Sigmoid colon (tissue), 7 donors: ENCODE measurements around the gene SHANK1. TPM values are rescaled to one million over a fixed set of nuclear protein-coding genes. Genes with fewer than 3 reads are reported as not detected.

ENCODE experiments used
- DNase-seq: peaks from one replicate; pipeline ENCODE4 v3.0.0-alpha.2; 2019
- H3K27ac ChIP-seq, 4 donors: fragments of 200-600 bp; sonication (generic); one replicate each; pipeline ENCODE4 v1.5.1; 2016 to 2019; ENCODE audit warnings: mild to moderate bottlenecking in 1 of 4
- H3K27me3 ChIP-seq, 3 donors: fragments of 200-600 bp; sonication (generic); one replicate each; pipeline ENCODE4 v1.5.1; 2019; ENCODE audit warnings: mild to moderate bottlenecking in 1 of 3
- H3K36me3 ChIP-seq, 4 donors: fragments of 200-600 bp; sonication (generic); one replicate each; pipeline ENCODE4 v1.5.1; 2016 to 2019
- H3K4me1 ChIP-seq, 4 donors: fragments of 200-600 bp; sonication (generic); one replicate each; pipeline ENCODE4 v1.5.1; 2017 to 2019
- H3K4me3 ChIP-seq, 4 donors: fragments of 200-600 bp; sonication (generic); one replicate each; pipeline ENCODE4 v1.5.1; 2017 to 2019; ENCODE audit warnings: mild to moderate bottlenecking in 2 of 4, moderate library complexity in 1 of 4
- H3K9me3 ChIP-seq, 4 donors: fragments of 200-600 bp in 3 of 4; sonication (generic) in 3 of 4; one replicate each; pipeline versions ENCODE4 v1.5.1 to v1.6.1; 2013 to 2019
- EP300 ChIP-seq, 4 donors: sonication (generic); formaldehyde crosslinking; IDR thresholded peaks; one replicate each; pipeline ENCODE4 v1.6.1; 2017; ENCODE audit warnings: antibody characterized with exemption in 4 of 4
- POLR2A ChIP-seq, 2 donors: fragments of 450-650 bp; IDR thresholded peaks; one replicate each; pipeline ENCODE4 v1.6.1; 2016; ENCODE audit warnings: antibody characterized with exemption in 2 of 2, mild to moderate bottlenecking in 2 of 2, moderate library complexity in 2 of 2
- POLR2AphosphoS5 ChIP-seq, 4 donors: sonication (generic); formaldehyde crosslinking; IDR thresholded peaks; one replicate each; pipeline ENCODE4 v1.6.1; 2017; ENCODE audit warnings: antibody characterized with exemption in 4 of 4
- WGBS, 2 donors: extraction: QIAGEN DNeasy Blood & Tissue Kit; methylation state at CpG; one replicate each; pipeline ENCODE4 v1.1.7; 2013; 5-methylcytosine and 5-hydroxymethylcytosine counted together
- intact Hi-C: fragments of 100-400 bp; cut with DNase I; formaldehyde crosslinking; loops from one replicate; pipeline ENCODE4 v1.15.1; 2023
- polyA plus RNA-seq, 3 donors: library from polyadenylated mRNA; stranded (reverse); fragments of 200-250 nt; gene quantifications; one replicate each; pipeline ENCODE4 v1.2.3, GENCODE V29; 2013
- total RNA-seq, 4 donors: library from RNA; depleted of rRNA; stranded (reverse); fragments of >200 nt; gene quantifications; one replicate each; pipeline ENCODE4 v1.1.0, GENCODE V29; 2016
- TF ChIP-seq, protein P1 (sequence below), 4 experiments: fragments of 450-650 bp in 3 of 4; fragments of 200-600 bp in 1 of 4; IDR thresholded peaks; one replicate each; pipeline ENCODE4 v1.5.1; 2016 to 2019; ENCODE audit warnings: antibody characterized with exemption in 4 of 4, mild to moderate bottlenecking in 3 of 4, moderate library complexity in 2 of 4
- donor health status: healthy with polysubstance abuse.
- donor health status: Bipolar disorder and iron deficiency.
- donor health status: healthy.

The SHANK1 gene
- total and polyA plus RNA-seq, 7 donors = under 0.01 to 1.2 (median 0.19) TPM; not detected in 2

DNA sequence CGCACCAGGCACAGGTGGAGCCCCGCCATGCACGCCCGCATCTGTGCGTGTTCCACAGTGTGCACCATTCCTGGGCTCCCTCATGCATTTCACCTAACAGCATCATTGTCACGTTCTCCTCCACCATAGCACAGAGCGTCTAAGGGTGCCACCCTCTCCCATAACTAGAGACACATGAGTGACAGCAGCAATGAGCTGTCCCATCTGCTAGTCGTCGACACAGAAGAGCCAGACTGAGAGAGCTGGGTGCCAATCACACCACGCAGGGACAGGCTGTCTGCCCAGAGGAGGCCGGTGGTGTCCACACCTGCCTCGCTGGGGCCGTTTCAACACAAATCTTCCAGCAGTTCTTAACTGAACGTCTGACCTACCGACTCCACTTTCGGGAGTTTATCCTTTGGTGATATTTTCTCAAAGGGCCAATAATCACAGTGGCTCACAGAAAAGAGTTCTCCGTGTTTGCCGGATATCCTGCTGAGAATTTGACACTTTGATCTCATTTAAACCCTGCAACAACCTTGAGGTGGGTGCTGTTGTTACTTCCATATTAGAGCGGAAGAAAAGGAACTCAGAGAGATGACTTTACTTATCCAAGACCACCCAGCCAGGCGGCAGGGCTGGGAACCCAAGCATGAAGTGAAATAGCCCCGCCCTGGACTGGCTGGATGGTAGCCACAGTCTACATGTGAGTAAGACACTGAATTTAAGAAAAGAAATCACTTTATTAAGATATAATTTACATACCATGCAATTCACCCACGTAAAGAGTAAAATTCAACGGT lies 19.7 kb upstream of the SHANK1 start:
- no peaks in the 10 kb centered on the region for H3K9me3 ChIP-seq
- 81 to 85% methylated on average over 23 of the region's 23 CpGs for WGBS, 2 donors
- peaks cover 3 to 70% (median 22%) of the 10 kb centered on the region in 3 donors for H3K27me3 ChIP-seq
- no peak for DNase-seq
- TF ChIP-seq, protein P1, sequence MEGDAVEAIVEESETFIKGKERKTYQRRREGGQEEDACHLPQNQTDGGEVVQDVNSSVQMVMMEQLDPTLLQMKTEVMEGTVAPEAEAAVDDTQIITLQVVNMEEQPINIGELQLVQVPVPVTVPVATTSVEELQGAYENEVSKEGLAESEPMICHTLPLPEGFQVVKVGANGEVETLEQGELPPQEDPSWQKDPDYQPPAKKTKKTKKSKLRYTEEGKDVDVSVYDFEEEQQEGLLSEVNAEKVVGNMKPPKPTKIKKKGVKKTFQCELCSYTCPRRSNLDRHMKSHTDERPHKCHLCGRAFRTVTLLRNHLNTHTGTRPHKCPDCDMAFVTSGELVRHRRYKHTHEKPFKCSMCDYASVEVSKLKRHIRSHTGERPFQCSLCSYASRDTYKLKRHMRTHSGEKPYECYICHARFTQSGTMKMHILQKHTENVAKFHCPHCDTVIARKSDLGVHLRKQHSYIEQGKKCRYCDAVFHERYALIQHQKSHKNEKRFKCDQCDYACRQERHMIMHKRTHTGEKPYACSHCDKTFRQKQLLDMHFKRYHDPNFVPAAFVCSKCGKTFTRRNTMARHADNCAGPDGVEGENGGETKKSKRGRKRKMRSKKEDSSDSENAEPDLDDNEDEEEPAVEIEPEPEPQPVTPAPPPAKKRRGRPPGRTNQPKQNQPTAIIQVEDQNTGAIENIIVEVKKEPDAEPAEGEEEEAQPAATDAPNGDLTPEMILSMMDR (IDR thresholded peaks at IDR 0.05) = no peak
- TF ChIP-seq POLR2AphosphoS5 (IDR thresholded peaks at IDR 0.05) = no peak
- no peak for TF ChIP-seq EP300 (IDR thresholded peaks at IDR 0.05)
- no peak for TF ChIP-seq POLR2A (IDR thresholded peaks at IDR 0.05)
- H3K4me3 ChIP-seq = no peak overlapping the region
- H3K4me1 ChIP-seq = no peaks in the 10 kb centered on the region
- no peaks in the 10 kb centered on the region for H3K36me3 ChIP-seq
- intact Hi-C loops = no loop called here
- H3K27ac ChIP-seq = no peak overlapping the region

DNA sequence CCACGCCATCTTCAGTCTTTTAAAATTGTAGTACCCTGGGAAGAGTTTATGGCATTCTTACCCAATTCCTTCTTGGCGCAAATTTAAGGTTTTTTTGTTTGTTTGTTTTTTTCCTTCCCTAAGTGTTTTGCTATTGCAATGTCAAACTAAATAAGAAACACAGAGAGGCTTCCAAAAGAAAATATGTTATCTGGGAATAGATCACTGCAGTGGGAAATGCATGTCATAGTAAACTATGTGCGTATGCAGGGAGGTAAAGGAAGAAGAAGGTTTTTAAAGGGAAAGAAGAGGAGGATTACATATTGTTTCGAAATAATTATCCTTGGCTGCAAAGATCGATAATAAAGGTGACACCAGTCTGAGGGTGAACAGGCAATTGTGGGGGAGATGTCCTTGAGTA lies 16.7 kb upstream of the SHANK1 start:
- Histone ChIP-seq H3K27me3 (peaks cover 3 to 77% (median 8%) of the 10 kb centered on the region in 3 donors), H3K27ac (no peak overlapping the region)

DNA sequence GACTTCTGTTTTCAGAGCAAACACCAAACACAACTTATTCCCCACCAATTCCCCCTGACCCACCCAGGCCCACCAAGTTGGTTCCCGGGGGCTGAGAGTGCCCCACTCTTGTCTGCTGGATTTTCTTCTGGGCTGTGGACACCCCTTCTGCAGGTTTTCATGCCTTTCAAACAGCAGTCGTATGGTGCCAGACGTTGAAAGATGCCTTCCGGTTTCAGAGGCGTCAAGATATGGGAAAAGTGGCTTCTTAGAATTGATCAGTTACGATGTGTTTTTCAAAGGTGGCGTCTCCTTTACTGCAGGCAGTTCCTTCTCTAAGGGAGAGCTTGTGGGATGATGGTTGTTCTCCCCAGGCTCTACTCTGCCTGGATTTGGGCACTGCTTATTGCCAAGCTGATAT lies 16.3 kb upstream of the SHANK1 start:
- Histone ChIP-seq H3K27me3 (peaks cover 3 to 72% (median 8%) of the 10 kb centered on the region in 3 donors), H3K9me3 (no peaks in the 10 kb centered on the region), H3K36me3 (no peaks in the 10 kb centered on the region), H3K27ac (no peak overlapping the region), H3K4me3 (no peak overlapping the region), H3K4me1 (no peaks in the 10 kb centered on the region)
- WGBS, 2 donors = 39 to 48% methylated on average over 7 of the region's 7 CpGs
- DNase-seq = no peak
- TF ChIP-seq EP300 (IDR thresholded peaks at IDR 0.05) (no peak), POLR2AphosphoS5 (IDR thresholded peaks at IDR 0.05) (no peak), POLR2A (IDR thresholded peaks at IDR 0.05) (no peak)
- TF ChIP-seq, protein P1 (IDR thresholded peaks at IDR 0.05) = no peak
- intact Hi-C loops = no loop called here

More for the DNA sequence above, 16.7 kb upstream of the SHANK1 start:
- intact Hi-C loops = no loop called here
- Histone ChIP-seq H3K36me3 (no peaks in the 10 kb centered on the region), H3K4me3 (no peak overlapping the region), H3K4me1 (no peaks in the 10 kb centered on the region), H3K9me3 (no peaks in the 10 kb centered on the region)
- TF ChIP-seq POLR2AphosphoS5 (IDR thresholded peaks at IDR 0.05) (no peak), EP300 (IDR thresholded peaks at IDR 0.05) (no peak), POLR2A (IDR thresholded peaks at IDR 0.05) (no peak)
- TF ChIP-seq, protein P1 (IDR thresholded peaks at IDR 0.05) = no peak
- no peak for DNase-seq
- 45 to 70% methylated on average over 5 of the region's 5 CpGs for WGBS, 2 donors

DNA sequence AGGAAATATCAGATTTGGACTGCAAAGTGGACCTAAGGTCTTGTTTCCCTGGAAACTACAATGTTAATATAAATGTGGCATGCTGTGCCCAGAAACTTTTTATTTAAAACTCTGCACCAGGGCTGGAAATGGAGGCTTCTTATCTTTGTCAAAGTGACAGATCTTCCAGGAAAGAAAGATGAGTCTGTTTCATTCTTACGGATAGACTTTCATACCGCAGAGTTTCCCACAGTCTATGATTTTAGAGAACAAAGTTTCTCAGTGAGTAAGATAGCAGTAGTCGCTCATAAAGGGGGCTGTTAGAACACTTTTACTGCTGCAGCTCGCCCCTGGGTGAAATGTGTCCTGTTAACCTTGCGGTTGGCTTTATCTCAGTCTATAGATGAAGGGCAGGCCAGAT lies 10.3 kb upstream of the SHANK1 start:
- WGBS, 2 donors = 68% methylated on average over 5 of the region's 5 CpGs
- H3K9me3 ChIP-seq = no peaks in the 10 kb centered on the region
- no peak for DNase-seq
- H3K27ac ChIP-seq = no peak overlapping the region
- peaks cover 0 to 14% (median 9%) of the 10 kb centered on the region in 4 donors for H3K4me1 ChIP-seq
- H3K27me3 ChIP-seq = peaks cover 0 to 54% (median 12%) of the 10 kb centered on the region in 3 donors
- H3K36me3 ChIP-seq = no peaks in the 10 kb centered on the region
- TF ChIP-seq POLR2AphosphoS5 (IDR thresholded peaks at IDR 0.05) = no peak
- no peak for TF ChIP-seq POLR2A (IDR thresholded peaks at IDR 0.05)
- TF ChIP-seq EP300 (IDR thresholded peaks at IDR 0.05) = no peak
- TF ChIP-seq, protein P1 (IDR thresholded peaks at IDR 0.05) = no peak
- H3K4me3 ChIP-seq = no peak overlapping the region
- intact Hi-C loops = loop anchor here (10.0 kb wide), 2 partner anchors 215 to 365 kb away; partner anchors contain the start of genes ASPDH, JOSD2 and NAPSA
